ENCODE results near the gene TCF12. TPM values are rescaled to one million over a fixed set of nuclear protein-coding genes. Genes with fewer than 3 reads are reported as not detected.

Gene TCF12
- total and polyA plus RNA-seq, 4 donors, result 17.8 to 158 (median 64.4) TPM

DNA sequence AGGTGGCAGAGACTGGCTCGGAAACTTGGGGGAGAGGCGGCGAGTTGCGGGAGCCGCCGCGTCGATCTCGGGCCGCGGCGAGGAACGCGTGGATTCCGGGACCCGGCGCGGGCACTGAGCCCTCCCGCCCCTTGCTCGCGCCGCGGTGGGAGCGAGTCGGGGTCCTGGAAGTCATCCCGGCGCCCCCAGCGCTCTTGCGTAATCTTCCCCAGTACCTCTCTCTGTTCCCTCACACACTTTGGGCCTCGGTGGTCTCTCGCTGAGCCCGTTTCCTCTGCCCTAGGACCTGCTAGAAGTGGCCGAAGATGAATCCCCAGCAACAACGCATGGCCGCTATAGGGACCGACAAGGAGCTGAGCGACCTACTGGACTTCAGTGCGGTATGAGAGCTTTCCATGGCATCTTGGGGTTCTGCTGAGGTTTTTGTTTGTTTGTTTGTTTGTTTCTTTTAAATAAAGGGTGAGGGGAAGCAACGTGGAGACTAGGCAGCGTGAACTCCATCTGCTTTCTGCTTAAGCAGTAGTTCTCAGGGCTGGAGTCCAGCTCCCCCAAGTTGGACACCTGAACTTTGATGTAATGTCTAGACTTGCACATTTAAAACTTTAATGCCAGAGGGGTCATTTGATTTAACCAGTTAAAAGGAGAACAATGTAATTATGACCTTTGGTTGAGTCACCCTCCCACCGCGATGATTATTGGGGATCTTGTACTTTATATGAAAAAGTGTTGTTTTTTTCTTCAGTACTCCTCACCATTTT is 1.3 kb downstream of the TCF12 start:
- 1% methylated on average over 42 of the region's 42 CpGs for WGBS, 2 donors
- intact Hi-C loops (cut with DNase I), result loop anchor here in 1 of 2 donors (10.0 kb wide), 1 partner anchor 225 kb away; no protein-coding TSS in a partner anchor
- peak in 1 of 2 donors; percentile 49 for DNase-seq
- peak; percentile 5 for ATAC-seq (ENCODE audit: low FRiP score)
- Histone ChIP-seq H3K9me3 (ENCODE audit: control insufficient read depth, low read length) (no peaks in the 10 kb centered on the region), H3K27ac (ENCODE audit: low read depth in 1 of 2, low read length in 2 of 2) (peak overlapping the region; percentile 8 to 68), H3K36me3 (ENCODE audit: control insufficient read depth in 1 of 2, insufficient read depth in 2 of 2, low read length in 1 of 2) (no peaks in the 10 kb centered on the region), H3K27me3 (ENCODE audit: control insufficient read depth in 1 of 2, insufficient read depth in 2 of 2, low read length in 1 of 2) (no peaks in the 10 kb centered on the region), H3K4me1 (ENCODE audit: control insufficient read depth in 1 of 2, insufficient read depth in 2 of 2, low read length in 2 of 2) (peaks cover 0 to 8% of the 10 kb centered on the region in 2 donors), H3K4me3 (ENCODE audit: low read length in 2 of 2) (peak overlapping the region; percentile 90 to 92)

DNA sequence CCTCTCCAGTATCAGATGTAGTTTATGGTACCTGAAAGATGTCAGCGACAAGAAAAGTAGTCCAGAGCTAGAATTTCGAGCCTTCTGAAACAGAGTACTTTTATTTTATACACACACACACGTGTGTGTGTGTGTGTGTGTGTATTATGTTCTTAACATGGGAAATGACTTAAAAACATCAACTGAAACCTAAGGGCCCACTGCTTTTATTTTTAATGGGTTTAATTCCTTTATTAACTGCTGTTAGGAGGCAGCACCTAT is 1.9 kb downstream of the TCF12 start:
- H3K27me3 ChIP-seq (ENCODE audit: control insufficient read depth in 1 of 2, insufficient read depth in 2 of 2, low read length in 1 of 2), result no peaks in the 10 kb centered on the region
- peaks cover 0 to 8% of the 10 kb centered on the region in 2 donors for H3K4me1 ChIP-seq (ENCODE audit: control insufficient read depth in 1 of 2, insufficient read depth in 2 of 2, low read length in 2 of 2)
- 15 to 18% methylated on average over 3 of the region's 3 CpGs for WGBS, 2 donors
- no peaks in the 10 kb centered on the region for H3K9me3 ChIP-seq (ENCODE audit: control insufficient read depth, low read length)
- DNase-seq, result no peak
- H3K4me3 ChIP-seq (ENCODE audit: low read length in 2 of 2), result peak overlapping the region; percentile 90 to 92
- H3K27ac ChIP-seq (ENCODE audit: low read depth in 1 of 2, low read length in 2 of 2), result no peak overlapping the region
- H3K36me3 ChIP-seq (ENCODE audit: control insufficient read depth in 1 of 2, insufficient read depth in 2 of 2, low read length in 1 of 2), result no peaks in the 10 kb centered on the region
- intact Hi-C loops (cut with DNase I), result no loop called here
- no peak for ATAC-seq (ENCODE audit: low FRiP score)

DNA sequence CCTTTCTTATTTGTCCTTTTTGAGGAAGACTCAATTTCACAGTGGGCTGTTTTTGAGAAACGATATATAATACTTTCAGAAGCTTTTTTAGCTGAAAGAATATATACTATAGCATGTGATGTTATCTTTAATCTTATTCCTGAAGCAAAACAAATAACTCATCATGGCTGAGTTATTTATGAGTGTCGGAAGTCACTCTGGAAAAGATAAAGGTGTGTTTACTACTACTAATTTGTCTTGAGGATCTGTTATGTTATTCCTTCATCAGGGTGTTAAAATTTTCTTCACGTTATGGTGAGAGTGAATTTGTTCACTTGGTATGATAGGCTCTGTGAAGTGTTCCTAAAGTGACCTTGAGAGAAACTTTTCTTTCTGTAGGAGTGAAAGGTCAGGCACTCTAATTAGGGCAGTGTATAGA is 4.7 kb downstream of the TCF12 start:
- Histone ChIP-seq H3K9me3 (ENCODE audit: control insufficient read depth, low read length) (no peaks in the 10 kb centered on the region), H3K27me3 (ENCODE audit: control insufficient read depth in 1 of 2, insufficient read depth in 2 of 2, low read length in 1 of 2) (no peaks in the 10 kb centered on the region), H3K4me1 (ENCODE audit: control insufficient read depth in 1 of 2, insufficient read depth in 2 of 2, low read length in 2 of 2) (peaks cover 2 to 8% of the 10 kb centered on the region in 2 donors), H3K4me3 (ENCODE audit: low read length in 2 of 2) (no peak overlapping the region), H3K36me3 (ENCODE audit: control insufficient read depth in 1 of 2, insufficient read depth in 2 of 2, low read length in 1 of 2) (no peaks in the 10 kb centered on the region), H3K27ac (ENCODE audit: low read depth in 1 of 2, low read length in 2 of 2) (no peak overlapping the region)
- ATAC-seq (ENCODE audit: low FRiP score) (no peak), DNase-seq (no peak)
- 55 to 59% methylated on average over 3 of the region's 3 CpGs for WGBS, 2 donors
- intact Hi-C loops (cut with DNase I), result no loop called here

DNA sequence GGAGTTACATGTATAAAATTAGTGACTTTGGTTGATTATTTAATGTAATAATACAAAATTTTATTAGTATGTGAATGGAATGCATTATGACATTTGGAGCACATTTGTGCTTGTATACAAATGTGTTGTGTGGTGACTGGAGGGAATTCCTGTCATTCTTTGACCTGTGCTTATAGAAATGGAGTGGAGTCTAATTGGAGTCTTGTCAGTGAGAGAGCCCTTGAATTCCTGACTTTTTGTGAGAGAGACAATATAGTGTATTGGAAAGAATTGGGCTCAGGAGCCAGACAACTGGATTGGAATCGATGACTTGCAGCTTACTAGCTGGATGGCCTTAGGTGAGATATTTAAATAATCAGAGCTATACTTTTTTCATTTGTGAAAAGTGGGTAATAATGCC is 9.4 kb downstream of the TCF12 start:
- H3K27ac ChIP-seq (ENCODE audit: low read depth in 1 of 2, low read length in 2 of 2), result no peak overlapping the region
- H3K27me3 ChIP-seq (ENCODE audit: control insufficient read depth in 1 of 2, insufficient read depth in 2 of 2, low read length in 1 of 2), result no peaks in the 10 kb centered on the region
- DNase-seq (no peak), ATAC-seq (ENCODE audit: low FRiP score) (no peak)
- H3K9me3 ChIP-seq (ENCODE audit: control insufficient read depth, low read length), result no peaks in the 10 kb centered on the region
- intact Hi-C loops (cut with DNase I), result loop anchor here in 1 of 2 donors (5.0 kb wide), 1 partner anchor 34 kb away; no protein-coding TSS in a partner anchor
- no peak overlapping the region for H3K4me3 ChIP-seq (ENCODE audit: low read length in 2 of 2)
- no peaks in the 10 kb centered on the region for H3K36me3 ChIP-seq (ENCODE audit: control insufficient read depth in 1 of 2, insufficient read depth in 2 of 2, low read length in 1 of 2)
- 92 to 95% methylated on average over 1 of the region's 1 CpG for WGBS, 2 donors
- peaks cover 2 to 11% of the 10 kb centered on the region in 2 donors for H3K4me1 ChIP-seq (ENCODE audit: control insufficient read depth in 1 of 2, insufficient read depth in 2 of 2, low read length in 2 of 2)

DNA sequence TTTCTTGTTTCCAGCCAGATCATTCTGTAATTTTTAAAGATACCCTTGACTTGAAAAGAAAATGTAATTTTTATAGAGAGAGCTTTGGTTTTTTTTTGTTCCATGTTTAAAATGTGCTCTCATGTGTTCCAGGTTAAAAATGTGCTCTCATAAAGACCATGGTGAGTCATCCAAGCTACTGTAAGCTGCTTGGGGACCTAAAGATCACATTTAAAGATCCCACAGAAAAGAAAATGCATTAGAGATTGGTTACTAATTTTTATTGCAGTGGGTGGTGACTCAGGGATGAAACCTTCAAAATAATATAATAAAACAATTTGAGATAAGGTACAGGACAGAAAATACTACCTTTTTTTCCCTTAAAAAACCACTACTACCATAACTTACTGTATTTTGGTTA is 11.0 kb downstream of the TCF12 start:
- H3K27ac ChIP-seq (ENCODE audit: low read depth in 1 of 2, low read length in 2 of 2), result no peak overlapping the region
- intact Hi-C loops (cut with DNase I), result loop anchor here in 1 of 2 donors (5.0 kb wide), 1 partner anchor 33 kb away; no protein-coding TSS in a partner anchor
- H3K36me3 ChIP-seq (ENCODE audit: control insufficient read depth in 1 of 2, insufficient read depth in 2 of 2, low read length in 1 of 2), result no peaks in the 10 kb centered on the region
- DNase-seq (no peak), ATAC-seq (ENCODE audit: low FRiP score) (no peak)
- no peak overlapping the region for H3K4me3 ChIP-seq (ENCODE audit: low read length in 2 of 2)
- peaks cover 2 to 13% of the 10 kb centered on the region in 2 donors for H3K4me1 ChIP-seq (ENCODE audit: control insufficient read depth in 1 of 2, insufficient read depth in 2 of 2, low read length in 2 of 2)
- no peaks in the 10 kb centered on the region for H3K27me3 ChIP-seq (ENCODE audit: control insufficient read depth in 1 of 2, insufficient read depth in 2 of 2, low read length in 1 of 2)
- no peaks in the 10 kb centered on the region for H3K9me3 ChIP-seq (ENCODE audit: control insufficient read depth, low read length)

DNA sequence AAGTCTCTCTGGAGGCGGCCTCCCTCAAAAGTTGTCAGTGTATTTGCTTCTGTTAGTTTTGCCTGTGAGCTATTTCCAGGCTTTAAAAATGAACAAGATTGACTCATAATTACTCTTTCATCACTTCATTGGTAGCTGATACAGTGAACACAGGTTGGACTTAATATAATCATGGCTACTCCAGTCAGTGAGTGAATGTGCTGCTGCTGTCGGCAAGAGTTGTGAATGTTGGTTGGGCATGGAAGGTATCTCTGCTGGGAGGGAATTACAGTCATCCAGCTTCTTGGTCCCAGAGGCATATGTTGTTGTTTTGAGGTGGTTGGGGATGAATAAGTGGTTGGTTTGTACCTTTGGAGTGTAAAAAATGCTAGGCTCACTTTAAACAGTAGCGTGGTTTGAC is 11.5 kb downstream of the TCF12 start:
- intact Hi-C loops (cut with DNase I), result loop anchor here in 1 of 2 donors (5.0 kb wide), 2 partner anchors 32 to 282 kb away; no protein-coding TSS in a partner anchor
- Histone ChIP-seq H3K4me3 (ENCODE audit: low read length in 2 of 2) (no peak overlapping the region), H3K27ac (ENCODE audit: low read depth in 1 of 2, low read length in 2 of 2) (no peak overlapping the region), H3K27me3 (ENCODE audit: control insufficient read depth in 1 of 2, insufficient read depth in 2 of 2, low read length in 1 of 2) (no peaks in the 10 kb centered on the region), H3K36me3 (ENCODE audit: control insufficient read depth in 1 of 2, insufficient read depth in 2 of 2, low read length in 1 of 2) (peaks cover 0 to under 1% of the 10 kb centered on the region in 2 donors), H3K9me3 (ENCODE audit: control insufficient read depth, low read length) (no peaks in the 10 kb centered on the region), H3K4me1 (ENCODE audit: control insufficient read depth in 1 of 2, insufficient read depth in 2 of 2, low read length in 2 of 2) (peaks cover 2 to 13% of the 10 kb centered on the region in 2 donors)
- ATAC-seq (ENCODE audit: low FRiP score) (no peak), DNase-seq (no peak)
- 93 to 97% methylated on average over 3 of the region's 3 CpGs for WGBS, 2 donors

DNA sequence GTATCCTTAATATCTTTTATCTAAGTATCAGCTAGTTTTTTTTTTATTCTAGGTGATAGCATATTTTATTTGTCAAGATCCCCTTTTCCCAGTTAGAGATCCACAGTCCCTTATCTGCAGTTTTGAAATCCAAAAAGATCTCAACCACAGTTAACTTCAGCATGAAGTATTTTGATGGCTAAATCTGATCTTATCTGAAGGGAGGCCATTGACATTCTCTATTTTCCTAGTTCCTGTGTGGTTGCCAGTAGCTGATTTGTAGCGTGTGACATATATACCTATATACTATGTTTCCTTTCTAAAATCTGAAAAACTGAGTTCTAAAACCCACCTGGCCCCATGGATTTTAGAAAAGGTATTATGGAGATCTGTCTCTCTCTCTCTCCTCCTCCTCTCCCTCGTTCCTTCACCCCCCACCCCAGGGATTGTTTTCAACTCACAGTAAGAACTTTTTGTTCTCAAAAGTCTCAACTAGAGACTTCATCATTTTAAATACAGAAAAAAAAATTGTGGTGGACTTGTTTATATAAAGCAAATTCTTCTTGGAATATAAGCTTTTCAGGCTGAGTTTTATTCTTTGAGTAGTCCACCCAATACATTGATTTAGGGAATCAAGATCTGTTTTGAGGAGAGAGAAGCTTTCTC is 12.3 kb downstream of the TCF12 start:
- Histone ChIP-seq H3K4me3 (ENCODE audit: low read length in 2 of 2) (no peak overlapping the region), H3K4me1 (ENCODE audit: control insufficient read depth in 1 of 2, insufficient read depth in 2 of 2, low read length in 2 of 2) (peaks cover 2 to 13% of the 10 kb centered on the region in 2 donors), H3K9me3 (ENCODE audit: control insufficient read depth, low read length) (no peaks in the 10 kb centered on the region), H3K36me3 (ENCODE audit: control insufficient read depth in 1 of 2, insufficient read depth in 2 of 2, low read length in 1 of 2) (peaks cover 0 to 2% of the 10 kb centered on the region in 2 donors), H3K27ac (ENCODE audit: low read depth in 1 of 2, low read length in 2 of 2) (peak overlapping the region in 1 of 2 donors; percentile 43), H3K27me3 (ENCODE audit: control insufficient read depth in 1 of 2, insufficient read depth in 2 of 2, low read length in 1 of 2) (no peaks in the 10 kb centered on the region)
- no peak for DNase-seq
- no peak for ATAC-seq (ENCODE audit: low FRiP score)
- intact Hi-C loops (cut with DNase I), result loop anchor here in 1 of 2 donors (5.0 kb wide), 1 partner anchor 282 kb away; no protein-coding TSS in a partner anchor
- 52 to 64% methylated on average over 2 of the region's 2 CpGs for WGBS, 2 donors

DNA sequence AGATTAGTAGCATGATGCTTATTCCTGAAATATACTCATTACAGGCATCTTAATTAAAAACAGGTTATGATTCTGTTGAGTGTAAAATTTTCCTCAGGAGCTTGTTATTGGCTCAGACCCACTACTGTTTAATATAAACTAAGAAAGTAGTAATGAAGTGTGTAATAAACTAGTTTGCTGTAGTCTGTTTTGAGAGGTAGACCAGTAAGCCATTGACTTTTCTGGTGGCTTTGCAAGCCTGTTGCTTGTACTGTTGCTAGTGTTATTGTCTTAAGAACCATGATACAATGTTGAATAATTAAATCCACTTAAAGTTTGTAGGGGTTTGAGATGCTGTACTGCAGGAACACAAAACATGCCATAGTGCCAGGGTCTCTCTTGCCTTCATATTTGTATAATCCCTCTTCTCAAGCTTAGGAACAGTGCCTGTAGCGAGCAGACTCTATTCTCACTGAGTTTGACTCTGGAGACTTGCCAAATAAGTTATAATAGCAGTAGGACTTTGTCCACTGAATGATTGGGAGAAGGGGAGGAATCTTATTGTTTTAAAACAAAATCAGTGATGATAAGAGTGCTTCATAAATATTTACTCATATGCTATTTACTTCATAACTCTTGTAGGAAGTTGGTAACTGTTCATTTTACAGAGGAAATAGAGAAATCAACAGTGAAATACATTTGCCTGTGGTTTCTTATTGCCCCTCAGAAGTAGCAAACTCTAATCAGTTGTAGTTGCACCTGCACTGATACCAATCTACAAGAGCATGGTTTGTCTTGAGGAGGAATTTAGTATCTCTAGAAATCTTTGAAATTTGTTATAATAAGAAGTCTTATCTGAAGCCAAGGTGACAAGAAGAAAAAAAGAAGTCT is 13.4 kb downstream of the TCF12 start:
- 7 to 11% methylated on average over 1 of the region's 1 CpG for WGBS, 2 donors
- H3K36me3 ChIP-seq (ENCODE audit: control insufficient read depth in 1 of 2, insufficient read depth in 2 of 2, low read length in 1 of 2), result peaks cover 0 to 2% of the 10 kb centered on the region in 2 donors
- peaks cover 0 to 6% of the 10 kb centered on the region in 2 donors for H3K4me1 ChIP-seq (ENCODE audit: control insufficient read depth in 1 of 2, insufficient read depth in 2 of 2, low read length in 2 of 2)
- no peak for DNase-seq
- intact Hi-C loops (cut with DNase I), result loop anchor here in 1 of 2 donors (5.0 kb wide), 1 partner anchor 280 kb away; no protein-coding TSS in a partner anchor
- H3K27me3 ChIP-seq (ENCODE audit: control insufficient read depth in 1 of 2, insufficient read depth in 2 of 2, low read length in 1 of 2), result no peaks in the 10 kb centered on the region
- H3K4me3 ChIP-seq (ENCODE audit: low read length in 2 of 2), result no peak overlapping the region
- no peak for ATAC-seq (ENCODE audit: low FRiP score)
- H3K27ac ChIP-seq (ENCODE audit: low read depth in 1 of 2, low read length in 2 of 2), result no peak overlapping the region
- no peaks in the 10 kb centered on the region for H3K9me3 ChIP-seq (ENCODE audit: control insufficient read depth, low read length)
